ENCODE results near the gene MGMT. TPM values are rescaled to one million over a fixed set of nuclear protein-coding genes. Genes with fewer than 3 reads are reported as not detected.

Gene MGMT
- polyA plus RNA-seq, 1 of the 3 experiments (the other 2 are of a cell fraction), result 10.8 TPM

- ChIA-PET POLR2A (no interaction called here), CTCF (no interaction called here)
- H3K36me3 ChIP-seq (replicated peaks in 1 of 2; ENCODE audit: control insufficient read depth in 1 of 2, insufficient read depth in 2 of 2, low read length in 1 of 2), result no peaks in the 10 kb centered on the region
- H3K27ac ChIP-seq (ENCODE audit: low read depth in 2 of 2, low read length in 1 of 2), result no peak overlapping the region
- no peak overlapping the region for H3K4me3 ChIP-seq (ENCODE audit: low read depth in 2 of 2, low read length in 1 of 2)
- H3K4me1 ChIP-seq (ENCODE audit: control insufficient read depth in 1 of 2, insufficient read depth in 2 of 2, low read depth in 1 of 2, low read length in 1 of 2), result peaks cover 0 to 6% of the 10 kb centered on the region in 2 experiments; a peak in 1 of 4 replicates
- H3K9me3 ChIP-seq, result 0 out of 2 replicates have a peak, but pooled peaks cover 3% of the 10 kb centered on the region
- H4K20me1 ChIP-seq (ENCODE audit: insufficient read depth), result no peaks in the 10 kb centered on the region
- no peaks in the 10 kb centered on the region for H3K27me3 ChIP-seq (ENCODE audit: insufficient read depth)
- no peak overlapping the region for H2AFZ ChIP-seq (ENCODE audit: low read depth)
- H3K4me2 ChIP-seq, result no peak overlapping the region
- no peak overlapping the region for H3K9ac ChIP-seq
- H3K79me2 ChIP-seq (ENCODE audit: insufficient read depth), result no peaks in the 10 kb centered on the region
- H3K9me2 ChIP-seq, result no peaks in the 10 kb centered on the region
- DNase-seq, result no peak
- TF ChIP-seq RAD21 (IDR thresholded peaks at IDR 0.05; ENCODE audit: low read length), result no peak
- no peak for TF ChIP-seq IRF3 (IDR thresholded peaks at IDR 0.05; ENCODE audit: low read depth, low read length)
- TF ChIP-seq NRF1 (IDR thresholded peaks at IDR 0.05; ENCODE audit: low read depth, low read length), result no peak
- no peak for TF ChIP-seq CTCF (IDR thresholded peaks at IDR 0.05)
- no peak for TF ChIP-seq MAX (IDR thresholded peaks at IDR 0.05; ENCODE audit: low read depth)
- no peak for TF ChIP-seq EP300 (IDR thresholded peaks at IDR 0.05; ENCODE audit: borderline replicate concordance in 1 of 2, low read depth in 1 of 2, low read length in 1 of 2)
- TF ChIP-seq FOSL2 (IDR thresholded peaks at IDR 0.05; ENCODE audit: borderline replicate concordance, low read depth), result no peak
- no peak for TF ChIP-seq YY1 (IDR thresholded peaks at IDR 0.05; ENCODE audit: low read depth)
- TF ChIP-seq NFIC (IDR thresholded peaks at IDR 0.05; ENCODE audit: borderline replicate concordance), result no peak
- no peak for TF ChIP-seq GATA2 (CRISPR knock-in tag; IDR thresholded peaks at IDR 0.05)
- TF ChIP-seq GABPA (IDR thresholded peaks at IDR 0.05; ENCODE audit: low read depth), result no peak
- TF ChIP-seq USF1 (IDR thresholded peaks at IDR 0.05; ENCODE audit: borderline replicate concordance, low read depth), result no peak
- no peak for TF ChIP-seq FOXM1 (IDR thresholded peaks at IDR 0.05; ENCODE audit: low read depth)
- no peaks in the 10 kb centered on the region for H3F3A ChIP-seq (replicated peaks; ENCODE audit: insufficient read depth)
- 64% methylated on average over 5 of the region's 5 CpGs for WGBS (ENCODE audit: low lambda C conversion rate)
These were observed 35.4 kb downstream of the MGMT start for GRCh38 chr10:129502448-129502847.

GRCh38 chr10:129505500-129506075 is 38.5 kb downstream of the MGMT start:
- H3K36me3 ChIP-seq (replicated peaks in 1 of 2; ENCODE audit: control insufficient read depth in 1 of 2, insufficient read depth in 2 of 2, low read length in 1 of 2), result no peaks in the 10 kb centered on the region
- H3K4me1 ChIP-seq (ENCODE audit: control insufficient read depth in 1 of 2, insufficient read depth in 2 of 2, low read depth in 1 of 2, low read length in 1 of 2), result peaks cover 0 to 4% of the 10 kb centered on the region in 2 experiments; a peak in 1 of 4 replicates
- no peaks in the 10 kb centered on the region for H3K9me2 ChIP-seq
- whole genome bisulfite sequencing (ENCODE audit: low lambda C conversion rate), result 12% methylated on average over 4 of the region's 4 CpGs
- H3F3A ChIP-seq (replicated peaks; ENCODE audit: insufficient read depth), result no peaks in the 10 kb centered on the region
- 0 out of 2 replicates have a peak, but pooled peaks cover 3% of the 10 kb centered on the region for H3K9me3 ChIP-seq
- H3K4me2 ChIP-seq, result no peak overlapping the region
- no peaks in the 10 kb centered on the region for H3K79me2 ChIP-seq (ENCODE audit: insufficient read depth)
- no peak overlapping the region for H2AFZ ChIP-seq (ENCODE audit: low read depth)
- no peak for DNase-seq
- H3K27ac ChIP-seq (ENCODE audit: low read depth in 2 of 2, low read length in 1 of 2), result no peak overlapping the region
- no peaks in the 10 kb centered on the region for H4K20me1 ChIP-seq (ENCODE audit: insufficient read depth)
- H3K4me3 ChIP-seq (ENCODE audit: low read depth in 2 of 2, low read length in 1 of 2), result no peak overlapping the region
- H3K9ac ChIP-seq, result no peak overlapping the region
- no peaks in the 10 kb centered on the region for H3K27me3 ChIP-seq (ENCODE audit: insufficient read depth)
- POLR2A ChIA-PET, result no interaction called here
- CTCF ChIA-PET, result interaction anchor here (0.6 kb wide), 1 partner anchor 610 kb away, joined by 3 read pairs; no protein-coding TSS in a partner anchor
- TF ChIP-seq TCF12 (IDR thresholded peaks at IDR 0.05), result no peak
- no peak for TF ChIP-seq JUND (IDR thresholded peaks at IDR 0.05)
- no peak for TF ChIP-seq CHD2 (IDR thresholded peaks at IDR 0.05; ENCODE audit: low read length, partially characterized antibody)
- no peak for TF ChIP-seq RAD21 (IDR thresholded peaks at IDR 0.05; ENCODE audit: low read length)
- no peak for TF ChIP-seq TEAD4 (IDR thresholded peaks at IDR 0.05; ENCODE audit: borderline replicate concordance, insufficient read depth)
- no peak for TF ChIP-seq SMC3 (IDR thresholded peaks at IDR 0.05; ENCODE audit: low read depth, low read length)
- no peak for TF ChIP-seq ELF1 (IDR thresholded peaks at IDR 0.05)
- no peak for TF ChIP-seq PBX3 (IDR thresholded peaks at IDR 0.05)
- TF ChIP-seq MXI1 (IDR thresholded peaks at IDR 0.05; ENCODE audit: low read depth, low read length), result no peak
- no peak for TF ChIP-seq GATA2 (CRISPR knock-in tag; IDR thresholded peaks at IDR 0.05)
- TF ChIP-seq ZBTB33 (IDR thresholded peaks at IDR 0.05; ENCODE audit: borderline replicate concordance, low read depth), result no peak

Measured in SK-N-SH (cell line).